Ectodermal cell (in vitro differentiated cells): ENCODE measurements around the gene WWC2. TPM values are rescaled to one million over a fixed set of nuclear protein-coding genes. Genes with fewer than 3 reads are reported as not detected.

Experiments used
- H3K27ac ChIP-seq: 2 replicates; pipeline ENCODE4 v1.7.0; 2013; ENCODE audit warnings: mild to moderate bottlenecking, low read depth, low read length; ENCODE audit not compliant: insufficient read depth, poor library complexity, severe bottlenecking
- H3K27me3 ChIP-seq: 2 replicates; pipeline ENCODE4 v1.7.0; 2013; ENCODE audit warnings: mild to moderate bottlenecking, low read length; ENCODE audit not compliant: insufficient read depth, control insufficient read depth, poor library complexity, severe bottlenecking
- H3K36me3 ChIP-seq: one replicate; pipeline ENCODE4 v1.7.0; 2013; ENCODE audit warnings: low read length; ENCODE audit not compliant: control insufficient read depth, insufficient read depth
- H3K4me1 ChIP-seq: one replicate; pipeline ENCODE4 v1.7.0; 2013; ENCODE audit warnings: low read length; ENCODE audit not compliant: control insufficient read depth, insufficient read depth
- H3K4me3 ChIP-seq: 2 replicates; pipeline ENCODE4 v1.7.0; 2013; ENCODE audit warnings: low read depth, low read length, control low read depth; ENCODE audit not compliant: insufficient read depth
- H3K9me3 ChIP-seq: 2 replicates; pipeline ENCODE4 v1.7.0; 2013; ENCODE audit warnings: mild to moderate bottlenecking, low read length, moderate library complexity; ENCODE audit not compliant: control insufficient read depth
- WGBS, 2 experiments: methylation state at CpG; one replicate each; pipeline ENCODE4 v1.1.7; 2013; ENCODE audit warnings: missing lambda C conversion rate in 2 of 2; 5-methylcytosine and 5-hydroxymethylcytosine counted together
- polyA plus RNA-seq, 4 experiments: library from polyadenylated mRNA; stranded (reverse); fragments of 50-300 nt; gene quantifications; one replicate each; pipeline ENCODE4 v1.2.3, GENCODE V29; 2013

The WWC2 gene
- polyA plus RNA-seq (2013, experiment 1 of 4), result 33.3 TPM
- 29.9 TPM for polyA plus RNA-seq (2013, experiment 2 of 4)
- 25.3 TPM for polyA plus RNA-seq (2013, experiment 3 of 4)
- 29.5 TPM for polyA plus RNA-seq (2013, experiment 4 of 4)

DNA sequence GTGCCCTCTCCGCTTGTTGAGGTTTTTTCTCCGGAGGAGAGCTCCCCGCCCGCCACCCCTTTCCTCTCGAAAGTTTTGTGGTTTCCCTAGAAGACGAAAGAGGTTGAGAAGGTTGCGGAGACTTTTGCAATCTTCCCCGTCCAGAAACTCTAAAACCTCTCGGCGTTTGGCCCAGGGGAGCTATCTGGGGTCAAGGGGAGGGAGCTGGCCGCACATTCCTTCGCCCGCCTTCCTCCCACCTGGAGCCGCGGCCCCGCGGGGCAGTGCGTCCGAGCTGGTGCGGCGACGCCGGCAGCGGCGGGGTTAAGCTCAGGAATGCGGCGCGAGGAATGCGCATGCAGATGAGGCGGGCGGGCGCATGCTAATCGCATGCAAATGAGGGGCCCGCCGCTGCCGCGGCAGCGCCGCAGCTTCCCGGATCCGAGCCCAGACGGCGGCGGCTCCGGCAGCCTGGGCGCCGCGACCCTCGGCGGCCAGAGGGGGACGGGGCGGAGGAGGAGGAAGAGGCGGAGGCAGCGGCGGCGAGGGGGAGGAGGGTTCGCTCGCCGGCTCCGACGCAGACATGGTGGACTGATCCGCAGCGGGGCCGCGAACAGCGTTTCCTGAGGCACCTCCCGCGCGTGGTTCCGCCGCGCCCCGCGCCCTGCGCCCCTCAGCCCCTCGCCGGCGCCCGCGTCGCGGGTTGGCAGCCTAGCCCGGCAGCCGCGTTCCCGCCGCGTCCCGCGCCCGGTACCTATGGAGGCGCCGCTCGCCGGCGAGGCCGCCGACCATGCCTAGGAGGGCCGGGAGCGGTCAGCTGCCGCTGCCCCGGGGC lies at the start of gene WWC2:
Gene WWC2, plus strand, starts transcription at position 535 of the 814 bp plus-strand sequence. Its CDS starts 235 bp downstream, at position 770.
- H3K4me3 ChIP-seq, result peak within 1 kb of the TSS; percentile 76
- H3K36me3 ChIP-seq, result no peaks in the 10 kb centered on the region
- peaks cover 12% of the 10 kb centered on the region for H3K4me1 ChIP-seq
- no peaks in the 10 kb centered on the region for H3K9me3 ChIP-seq
- WGBS, 2 experiments, result 0 to 1% methylated on average over 102 of the region's 102 CpGs
- H3K27ac ChIP-seq, result peak within 1 kb of the TSS; percentile 94
- H3K27me3 ChIP-seq, result peaks cover 27% of the 10 kb centered on the region

DNA sequence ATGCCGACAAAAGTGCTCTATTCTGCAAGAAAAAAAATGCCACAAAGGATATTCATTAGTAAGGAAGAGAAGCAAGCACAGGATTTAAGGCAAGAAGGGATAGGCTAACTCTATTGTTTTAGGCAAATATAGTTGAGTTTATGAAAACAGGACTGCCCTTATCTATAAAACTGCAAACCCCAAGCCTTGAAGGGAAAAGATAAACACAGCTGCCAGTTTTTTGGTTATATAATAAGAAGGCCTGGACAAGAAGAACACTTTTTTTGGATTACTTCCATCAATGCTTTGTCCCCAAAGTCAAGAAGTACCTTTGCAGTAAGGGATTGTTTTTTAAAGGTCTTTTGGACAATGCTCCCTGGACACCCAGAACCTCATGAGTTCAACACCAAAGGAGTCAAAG lies 45.4 kb upstream of the WWC2 start:
- Histone ChIP-seq H3K36me3 (no peaks in the 10 kb centered on the region), H3K4me1 (no peaks in the 10 kb centered on the region), H3K4me3 (no peak overlapping the region), H3K27me3 (no peaks in the 10 kb centered on the region), H3K27ac (no peak overlapping the region), H3K9me3 (no peaks in the 10 kb centered on the region)
- WGBS, 2 experiments, result 94 to 98% methylated on average over 1 of the region's 1 CpG

GRCh38 chr4:183057255-183057654 lies 41.8 kb upstream of the WWC2 start:
- H3K36me3 ChIP-seq, result no peaks in the 10 kb centered on the region
- no peaks in the 10 kb centered on the region for H3K27me3 ChIP-seq
- no peaks in the 10 kb centered on the region for H3K9me3 ChIP-seq
- 93 to 95% methylated on average over 5 to 6 of the region's 6 CpGs for WGBS, 2 experiments
- no peaks in the 10 kb centered on the region for H3K4me1 ChIP-seq
- no peak overlapping the region for H3K27ac ChIP-seq
- no peak overlapping the region for H3K4me3 ChIP-seq

DNA sequence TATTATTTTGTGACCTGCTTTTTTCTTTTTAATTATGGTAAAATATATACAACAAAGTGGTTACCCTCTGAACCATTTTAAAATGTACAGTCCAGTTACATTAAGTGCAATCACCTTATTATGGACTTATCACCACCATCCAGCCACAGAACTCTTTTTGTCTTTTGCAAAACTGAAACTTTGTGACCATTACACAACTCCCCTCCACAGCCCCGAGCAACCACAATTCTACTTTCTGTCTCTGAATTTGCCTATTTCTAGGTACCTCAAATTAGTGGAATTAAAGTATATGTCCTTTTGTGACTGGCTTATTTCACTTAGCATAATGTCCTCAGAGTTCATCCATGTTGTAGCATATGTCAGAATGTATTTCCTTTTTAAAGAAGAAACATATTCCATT lies 39.3 kb upstream of the WWC2 start:
- Histone ChIP-seq H3K27me3 (no peaks in the 10 kb centered on the region), H3K4me3 (no peak overlapping the region), H3K9me3 (no peaks in the 10 kb centered on the region), H3K4me1 (no peaks in the 10 kb centered on the region), H3K27ac (no peak overlapping the region), H3K36me3 (no peaks in the 10 kb centered on the region)
- WGBS, 2 experiments, result 100% methylated on average over 1 of the region's 1 CpG

DNA sequence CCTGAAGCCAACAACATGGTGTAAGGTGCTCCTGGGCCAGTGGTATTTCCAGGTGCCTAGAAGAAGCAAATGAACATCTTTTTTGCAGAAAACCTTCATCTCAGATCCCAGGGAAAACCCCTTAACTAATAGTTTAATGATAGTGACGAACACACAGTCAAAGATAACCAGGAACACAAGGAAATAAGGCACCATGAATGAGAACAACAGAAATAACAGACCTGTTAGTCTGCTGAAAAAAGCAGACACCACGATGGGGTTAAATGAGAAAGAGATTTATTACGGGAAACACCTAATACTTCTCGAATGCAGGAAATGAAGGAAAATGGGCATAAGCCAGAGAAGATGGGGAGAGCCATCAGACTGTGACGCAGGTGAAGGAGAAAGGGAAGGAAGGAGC lies 30.6 kb upstream of the WWC2 start:
- Histone ChIP-seq H3K27ac (no peak overlapping the region), H3K4me3 (no peak overlapping the region), H3K4me1 (no peaks in the 10 kb centered on the region), H3K27me3 (no peaks in the 10 kb centered on the region), H3K36me3 (no peaks in the 10 kb centered on the region), H3K9me3 (peaks cover 6% of the 10 kb centered on the region)
- 95 to 97% methylated on average over 5 of the region's 5 CpGs for WGBS, 2 experiments

GRCh38 chr4:183071222-183071621 lies 27.8 kb upstream of the WWC2 start:
- Histone ChIP-seq H3K27me3 (no peaks in the 10 kb centered on the region), H3K4me1 (no peaks in the 10 kb centered on the region), H3K27ac (no peak overlapping the region), H3K36me3 (no peaks in the 10 kb centered on the region), H3K4me3 (no peak overlapping the region), H3K9me3 (peaks cover 6% of the 10 kb centered on the region)

GRCh38 chr4:183072176-183072575 lies 26.9 kb upstream of the WWC2 start:
- H3K27me3 ChIP-seq, result no peaks in the 10 kb centered on the region
- no peak overlapping the region for H3K4me3 ChIP-seq
- H3K27ac ChIP-seq, result no peak overlapping the region
- 100% methylated on average over 2 of the region's 2 CpGs for WGBS, 2 experiments
- H3K9me3 ChIP-seq, result peaks cover 6% of the 10 kb centered on the region
- no peaks in the 10 kb centered on the region for H3K4me1 ChIP-seq
- H3K36me3 ChIP-seq, result no peaks in the 10 kb centered on the region

GRCh38 chr4:183073838-183074145 lies 25.3 kb upstream of the WWC2 start:
- WGBS, 2 experiments, result 33 to 38% methylated on average over 2 of the region's 2 CpGs
- Histone ChIP-seq H3K4me3 (no peak overlapping the region), H3K27ac (no peak overlapping the region), H3K9me3 (peaks cover 6% of the 10 kb centered on the region), H3K4me1 (no peaks in the 10 kb centered on the region), H3K36me3 (no peaks in the 10 kb centered on the region), H3K27me3 (no peaks in the 10 kb centered on the region)

- H3K4me3 ChIP-seq, result no peak overlapping the region
- H3K9me3 ChIP-seq, result peaks cover 6% of the 10 kb centered on the region
- 70 to 76% methylated on average over 7 of the region's 7 CpGs for WGBS, 2 experiments
- no peaks in the 10 kb centered on the region for H3K36me3 ChIP-seq
- no peaks in the 10 kb centered on the region for H3K4me1 ChIP-seq
- H3K27ac ChIP-seq, result no peak overlapping the region
- H3K27me3 ChIP-seq, result no peaks in the 10 kb centered on the region
Measured at GRCh38 chr4:183074288-183074990, 24.6 kb upstream of the WWC2 start.

GRCh38 chr4:183078634-183079033 lies 20.4 kb upstream of the WWC2 start:
- Histone ChIP-seq H3K36me3 (no peaks in the 10 kb centered on the region), H3K27ac (no peak overlapping the region), H3K27me3 (no peaks in the 10 kb centered on the region), H3K4me1 (no peaks in the 10 kb centered on the region), H3K9me3 (no peaks in the 10 kb centered on the region), H3K4me3 (no peak overlapping the region)
- whole genome bisulfite sequencing, 2 experiments, result 95 to 96% methylated on average over 13 of the region's 13 CpGs
